Esophagus muscularis mucosa (tissue), 4 donors: ENCODE measurements around the gene KRTAP6-1.

Experiments
- EP300 ChIP-seq: sonication (generic); formaldehyde crosslinking; IDR thresholded peaks from one replicate; pipeline ENCODE4 v1.6.1; 2017; ENCODE audit warnings: antibody characterized with exemption
- POLR2A ChIP-seq: fragments of 450-650 bp; IDR thresholded peaks from one replicate; pipeline ENCODE4 v1.6.1; 2017; ENCODE audit warnings: antibody characterized with exemption, moderate library complexity, mild to moderate bottlenecking, low read depth
- TF ChIP-seq, protein P1 (sequence below), 3 experiments: fragments of 200-600 bp in 2 of 3; fragments of 450-650 bp in 1 of 3; sonication (generic) in 2 of 3; IDR thresholded peaks; one replicate each; pipeline ENCODE4 v1.5.1; 2017 to 2019; ENCODE audit warnings: antibody characterized with exemption in 3 of 3, mild to moderate bottlenecking in 2 of 3, moderate library complexity in 1 of 3

DNA sequence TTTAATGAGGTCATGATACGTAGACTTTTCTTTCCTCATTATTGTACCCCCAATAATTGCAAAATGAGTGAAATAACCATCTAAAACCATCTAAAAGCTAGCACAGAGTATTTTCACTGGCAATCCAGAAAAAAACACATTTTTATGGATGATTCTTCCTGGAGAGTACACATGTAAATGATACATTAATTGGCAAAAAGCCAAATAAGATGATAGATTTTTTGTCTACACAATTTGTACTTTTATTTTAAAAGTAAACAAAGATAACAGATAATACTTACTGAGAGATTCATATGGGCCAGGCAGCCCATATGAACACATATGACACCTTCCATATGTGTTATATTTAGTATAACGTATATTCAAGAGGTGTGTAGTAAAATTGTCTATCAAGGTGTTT lies 50.1 kb downstream of the KRTAP6-1 start:
- TF ChIP-seq POLR2A (no peak), EP300 (no peak)
- TF ChIP-seq, protein P1, sequence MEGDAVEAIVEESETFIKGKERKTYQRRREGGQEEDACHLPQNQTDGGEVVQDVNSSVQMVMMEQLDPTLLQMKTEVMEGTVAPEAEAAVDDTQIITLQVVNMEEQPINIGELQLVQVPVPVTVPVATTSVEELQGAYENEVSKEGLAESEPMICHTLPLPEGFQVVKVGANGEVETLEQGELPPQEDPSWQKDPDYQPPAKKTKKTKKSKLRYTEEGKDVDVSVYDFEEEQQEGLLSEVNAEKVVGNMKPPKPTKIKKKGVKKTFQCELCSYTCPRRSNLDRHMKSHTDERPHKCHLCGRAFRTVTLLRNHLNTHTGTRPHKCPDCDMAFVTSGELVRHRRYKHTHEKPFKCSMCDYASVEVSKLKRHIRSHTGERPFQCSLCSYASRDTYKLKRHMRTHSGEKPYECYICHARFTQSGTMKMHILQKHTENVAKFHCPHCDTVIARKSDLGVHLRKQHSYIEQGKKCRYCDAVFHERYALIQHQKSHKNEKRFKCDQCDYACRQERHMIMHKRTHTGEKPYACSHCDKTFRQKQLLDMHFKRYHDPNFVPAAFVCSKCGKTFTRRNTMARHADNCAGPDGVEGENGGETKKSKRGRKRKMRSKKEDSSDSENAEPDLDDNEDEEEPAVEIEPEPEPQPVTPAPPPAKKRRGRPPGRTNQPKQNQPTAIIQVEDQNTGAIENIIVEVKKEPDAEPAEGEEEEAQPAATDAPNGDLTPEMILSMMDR (IDR thresholded peaks at IDR 0.05): no peak
